Central memory CD8-positive, alpha-beta T cell (primary cell): ENCODE data around the gene ICAM1.

ENCODE experiments used
- ATAC-seq: fragments of 150-1000 bp; cut with Tn5 transposase; replicated peaks from 2 replicates; pipeline ENCODE4 v1.10.0; 2022; ENCODE audit warnings: mild to moderate bottlenecking, moderate FRiP score, moderate number of reproducible peaks; ENCODE audit not compliant: poor library complexity, severe bottlenecking; ENCODE audit errors: extremely low read depth
- DNase-seq, 2 donors: peaks; one replicate each; pipeline ENCODE4 v3.0.0; 2021; ENCODE audit warnings: low spot score in 2 of 2
- H3K27ac Mint-ChIP-seq: one replicate; pipeline ENCODE4 v1.8.0; 2022; ENCODE audit warnings: low read depth, mild to moderate bottlenecking, moderate library complexity, mixed read lengths
- H3K27me3 Mint-ChIP-seq: one replicate; pipeline ENCODE4 v1.8.0; 2022; ENCODE audit warnings: mixed read lengths
- H3K36me3 Mint-ChIP-seq: one replicate; pipeline ENCODE4 v1.8.0; 2022; ENCODE audit warnings: mild to moderate bottlenecking, moderate library complexity, mixed read lengths; ENCODE audit not compliant: insufficient read depth
- H3K4me1 Mint-ChIP-seq: one replicate; pipeline ENCODE4 v1.8.0; 2022; ENCODE audit warnings: mixed read lengths
- H3K4me3 Mint-ChIP-seq: one replicate; pipeline ENCODE4 v1.8.0; 2022; ENCODE audit warnings: mild to moderate bottlenecking, moderate library complexity, mixed read lengths
- H3K9me3 Mint-ChIP-seq: one replicate; pipeline ENCODE4 v1.8.0; 2022; ENCODE audit warnings: mixed read lengths

ICAM1 gene

DNA sequence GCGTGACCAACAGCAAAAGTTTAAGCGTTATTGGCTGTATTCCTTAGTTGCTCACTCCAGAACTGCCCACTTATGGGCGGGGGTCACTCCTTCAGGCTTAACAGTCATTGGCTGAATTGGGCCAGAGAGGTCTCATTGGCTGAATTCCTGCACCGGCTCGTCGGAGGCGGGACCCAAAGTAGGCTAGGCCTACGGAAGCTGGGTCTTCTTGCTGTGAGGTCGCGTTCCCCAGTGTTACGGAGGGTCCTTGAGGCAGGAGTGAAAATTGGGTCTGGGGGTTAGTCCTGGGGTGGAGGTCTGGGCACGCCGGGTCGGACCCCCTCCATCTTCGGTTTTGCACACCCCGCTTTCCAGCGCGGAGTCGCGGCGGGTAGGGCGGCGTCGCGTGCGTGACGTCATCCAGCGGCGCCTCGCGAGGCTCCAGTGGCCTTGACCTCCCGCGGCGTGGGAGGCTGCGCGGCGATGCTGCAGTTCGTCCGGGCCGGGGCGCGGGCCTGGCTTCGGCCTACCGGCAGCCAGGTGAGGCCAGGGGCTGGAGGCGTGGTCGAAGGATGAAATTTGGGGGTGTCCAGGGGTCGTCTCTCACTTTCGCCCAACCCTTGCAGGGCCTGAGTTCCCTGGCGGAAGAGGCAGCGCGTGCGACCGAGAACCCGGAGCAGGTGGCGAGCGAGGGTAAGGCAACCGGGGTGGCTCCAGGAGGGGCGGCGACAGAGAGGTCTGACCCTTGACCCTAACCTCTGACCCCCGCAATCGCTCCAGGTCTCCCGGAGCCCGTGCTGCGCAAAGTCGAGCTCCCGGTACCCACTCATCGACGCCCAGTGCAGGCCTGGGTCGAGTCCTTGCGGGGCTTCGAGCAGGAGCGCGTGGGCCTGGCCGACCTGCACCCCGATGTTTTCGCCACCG lies 18.9 kb upstream of the ICAM1 start, which contains the start of gene MRPL4:
TSS of gene MRPL4 (plus strand) at position 423 of the 903 bp plus-strand sequence. CDS start at position 463, 40 bp downstream.
- ATAC-seq (peak; percentile 98), DNase-seq (peak; percentile 89 to 96)
- Mint-ChIP-seq H3K36me3 (peaks cover 26% of the 10 kb centered on the region), H3K4me1 (peaks cover 7% of the 10 kb centered on the region), H3K9me3 (no peaks in the 10 kb centered on the region), H3K4me3 (peak within 1 kb of the TSS; percentile 97), H3K27me3 (no peaks in the 10 kb centered on the region), H3K27ac (peak within 1 kb of the TSS; percentile 97)

DNA sequence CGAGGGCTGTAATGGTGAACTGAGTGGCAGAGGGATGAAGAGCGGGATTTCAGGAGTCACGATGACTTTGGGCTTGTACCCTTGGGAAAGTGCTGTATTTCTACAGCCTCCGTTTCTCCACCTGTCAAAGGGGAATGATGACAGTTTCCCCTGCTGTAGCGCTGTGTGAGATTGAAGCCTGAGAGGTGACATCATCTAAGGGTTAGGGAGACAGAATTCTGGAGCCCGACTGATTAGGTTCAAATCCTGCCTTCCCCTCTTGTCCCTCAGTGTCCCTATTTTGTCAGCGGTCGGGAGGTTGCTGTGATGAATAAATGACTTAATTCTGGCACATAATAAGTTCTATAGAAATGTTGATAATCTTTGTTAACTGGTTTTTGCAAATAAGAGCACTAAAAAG lies 18.2 kb upstream of the ICAM1 start:
- H3K36me3 Mint-ChIP-seq, result peaks cover 30% of the 10 kb centered on the region
- peak overlapping the region; percentile 97 for H3K4me3 Mint-ChIP-seq
- ATAC-seq (no peak), DNase-seq (no peak)
- no peaks in the 10 kb centered on the region for H3K27me3 Mint-ChIP-seq
- no peaks in the 10 kb centered on the region for H3K9me3 Mint-ChIP-seq
- peak overlapping the region; percentile 97 for H3K27ac Mint-ChIP-seq
- H3K4me1 Mint-ChIP-seq, result peaks cover 13% of the 10 kb centered on the region

DNA sequence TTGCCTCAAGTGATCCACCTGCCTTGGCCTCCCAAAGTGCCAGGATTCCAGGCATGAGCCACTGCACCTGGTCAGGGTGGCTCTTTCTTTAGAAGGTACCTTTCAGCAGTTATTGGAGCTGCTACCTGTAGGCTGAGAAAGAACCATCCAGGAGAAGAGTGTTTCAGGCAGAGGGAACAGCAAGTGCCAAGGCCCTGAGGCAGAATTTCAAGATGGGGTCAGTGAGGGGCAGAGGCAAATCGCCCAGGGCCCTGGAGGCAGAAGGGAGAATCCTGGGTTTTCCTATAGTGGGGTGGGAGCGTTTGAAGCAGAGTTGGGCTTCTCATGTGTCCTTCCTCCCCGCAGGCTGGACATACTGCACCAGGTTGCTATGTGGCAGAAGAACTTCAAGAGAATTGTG lies 16.7 kb upstream of the ICAM1 start:
- ATAC-seq, result no peak
- Mint-ChIP-seq H3K4me3 (no peak overlapping the region), H3K9me3 (no peaks in the 10 kb centered on the region), H3K27ac (no peak overlapping the region), H3K4me1 (peaks cover 13% of the 10 kb centered on the region), H3K36me3 (peaks cover 35% of the 10 kb centered on the region), H3K27me3 (no peaks in the 10 kb centered on the region)
- DNase-seq, result no peak

DNA sequence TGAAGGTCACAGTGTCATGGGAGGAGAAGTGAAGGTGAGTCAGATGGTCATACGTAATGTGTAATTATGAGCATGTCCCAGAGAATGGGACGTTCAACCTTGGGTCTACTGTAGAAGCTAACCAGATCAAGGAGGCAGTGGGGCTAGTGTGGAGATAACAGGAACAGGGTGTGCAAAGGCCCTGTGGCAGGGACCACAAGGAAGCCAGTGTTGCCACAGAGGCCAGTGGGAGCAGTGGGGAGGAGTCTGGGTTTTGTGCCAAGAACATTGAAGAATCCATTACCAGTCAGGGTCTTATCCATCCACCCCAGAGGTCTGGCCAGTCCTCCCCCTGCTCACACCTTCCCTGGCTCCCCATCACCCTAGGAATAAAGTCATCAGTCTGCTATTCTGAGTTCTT lies 15.6 kb upstream of the ICAM1 start:
- H3K4me3 Mint-ChIP-seq, result no peak overlapping the region
- no peak overlapping the region for H3K27ac Mint-ChIP-seq
- ATAC-seq, result no peak

DNA sequence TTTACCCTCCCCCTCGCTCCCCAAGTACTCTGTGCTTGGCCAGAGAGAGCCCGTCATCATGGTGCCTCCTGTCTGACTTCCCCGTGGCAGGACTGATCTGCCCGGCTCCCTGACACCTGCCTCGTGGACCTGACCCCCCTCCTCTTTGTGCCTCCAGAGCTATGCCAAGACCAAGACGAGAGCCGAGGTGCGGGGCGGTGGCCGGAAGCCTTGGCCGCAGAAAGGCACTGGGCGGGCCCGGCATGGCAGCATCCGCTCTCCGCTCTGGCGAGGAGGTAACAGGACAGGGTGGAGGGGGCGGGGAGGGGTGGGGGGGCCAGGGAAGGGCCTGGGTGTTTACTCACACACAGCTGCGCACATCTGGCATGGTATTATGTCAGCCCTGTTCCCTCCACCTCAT lies 14.4 kb upstream of the ICAM1 start:
- Mint-ChIP-seq H3K27ac (no peak overlapping the region), H3K4me1 (peaks cover 12% of the 10 kb centered on the region), H3K9me3 (no peaks in the 10 kb centered on the region), H3K4me3 (no peak overlapping the region), H3K36me3 (peaks cover 32% of the 10 kb centered on the region), H3K27me3 (no peaks in the 10 kb centered on the region)
- DNase-seq, result no peak
- ATAC-seq, result no peak

More for the DNA sequence above, 15.6 kb upstream of the ICAM1 start:
- no peak for DNase-seq
- Mint-ChIP-seq H3K36me3 (peaks cover 33% of the 10 kb centered on the region), H3K9me3 (no peaks in the 10 kb centered on the region), H3K27me3 (no peaks in the 10 kb centered on the region), H3K4me1 (peaks cover 13% of the 10 kb centered on the region)

DNA sequence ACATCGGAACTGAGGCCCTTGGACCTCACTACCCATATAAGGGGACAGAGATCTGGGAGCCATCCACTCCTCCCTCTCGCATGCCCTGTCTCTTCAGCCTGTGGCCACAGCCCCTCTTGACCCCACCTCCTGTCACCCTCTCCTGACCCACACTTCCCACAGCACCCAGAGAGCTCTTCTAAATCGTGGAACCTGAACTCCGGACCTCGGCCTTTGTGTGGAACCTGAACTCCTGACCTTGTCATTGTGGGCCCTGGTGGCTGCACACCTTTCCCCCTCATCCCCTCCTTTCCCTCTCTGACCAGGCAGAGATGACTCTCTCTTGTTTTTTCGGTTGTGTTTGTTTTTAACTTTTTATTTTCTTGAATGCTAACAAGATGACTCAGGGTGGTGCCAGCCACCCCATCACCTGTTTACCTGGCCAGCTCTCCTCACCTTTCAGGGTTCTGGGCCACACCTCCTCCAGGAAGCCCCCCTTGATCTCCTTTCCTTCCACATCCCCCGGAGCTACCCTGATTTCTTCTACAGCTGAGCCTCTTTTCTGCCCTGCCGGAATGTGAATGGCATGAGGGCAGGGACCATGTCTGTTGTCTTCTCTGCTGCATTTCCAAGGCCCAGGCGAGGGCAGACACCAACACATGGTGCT lies 13.8 kb upstream of the ICAM1 start:
- Mint-ChIP-seq H3K4me1 (peaks cover 7% of the 10 kb centered on the region), H3K27me3 (no peaks in the 10 kb centered on the region), H3K36me3 (peaks cover 26% of the 10 kb centered on the region), H3K4me3 (no peak overlapping the region), H3K27ac (no peak overlapping the region), H3K9me3 (no peaks in the 10 kb centered on the region)
- ATAC-seq, result no peak
- DNase-seq, result no peak

DNA sequence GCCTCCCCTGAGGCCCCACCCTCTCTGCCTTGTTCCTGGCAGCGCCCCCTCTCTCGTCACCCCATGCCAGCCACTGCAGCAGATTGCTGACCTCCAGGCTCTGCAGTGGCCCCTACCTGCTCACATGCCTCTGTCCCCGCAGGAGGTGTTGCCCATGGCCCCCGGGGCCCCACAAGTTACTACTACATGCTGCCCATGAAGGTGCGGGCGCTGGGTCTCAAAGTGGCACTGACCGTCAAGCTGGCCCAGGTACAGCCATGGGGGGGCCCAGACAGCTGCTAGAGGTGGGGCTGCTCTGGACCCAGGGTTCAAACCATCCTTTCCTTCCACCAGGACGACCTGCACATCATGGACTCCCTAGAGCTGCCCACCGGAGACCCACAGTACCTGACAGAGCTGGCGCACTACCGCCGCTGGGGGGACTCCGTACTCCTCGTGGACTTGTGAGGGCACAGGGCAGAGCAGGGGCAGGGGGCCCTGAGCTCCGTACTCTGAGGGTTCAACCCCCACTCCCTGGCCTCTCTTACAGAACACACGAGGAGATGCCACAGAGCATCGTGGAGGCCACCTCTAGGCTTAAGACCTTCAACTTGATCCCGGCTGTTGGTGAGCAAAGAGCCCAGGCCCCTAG lies 12.7 kb upstream of the ICAM1 start:
- Mint-ChIP-seq H3K4me1 (peaks cover 7% of the 10 kb centered on the region), H3K36me3 (peaks cover 18% of the 10 kb centered on the region)

DNA sequence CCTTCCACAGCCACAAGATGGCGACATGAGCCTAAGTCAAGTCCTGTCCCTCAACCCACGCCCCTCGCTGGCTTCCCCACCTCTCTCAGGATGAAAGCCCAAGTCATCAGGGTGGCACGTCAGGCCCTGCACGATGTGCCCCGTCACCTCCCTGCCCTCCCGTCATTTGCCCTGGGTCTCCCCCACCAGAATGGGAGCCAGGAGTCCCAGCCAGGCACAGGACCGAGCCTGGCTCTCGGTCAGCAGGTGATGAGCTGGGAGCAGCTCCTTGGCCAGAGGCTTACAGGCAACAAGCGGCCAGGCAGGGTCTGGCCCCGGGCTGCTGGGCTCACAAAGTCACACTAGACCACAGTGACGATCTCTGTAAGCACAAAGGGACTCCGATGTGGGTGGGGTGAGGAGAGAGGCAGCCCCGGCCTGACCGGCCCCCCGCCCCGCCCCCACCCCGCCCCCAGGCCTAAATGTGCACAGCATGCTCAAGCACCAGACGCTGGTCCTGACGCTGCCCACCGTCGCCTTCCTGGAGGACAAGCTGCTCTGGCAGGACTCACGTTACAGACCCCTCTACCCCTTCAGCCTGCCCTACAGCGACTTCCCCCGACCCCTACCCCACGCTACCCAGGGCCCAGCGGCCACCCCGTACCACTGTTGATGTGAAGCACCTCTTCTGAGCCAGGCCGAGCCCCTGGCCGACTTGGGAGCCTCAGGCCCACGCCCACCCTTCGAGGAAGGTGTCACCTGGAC lies 11.6 kb upstream of the ICAM1 start:
- Mint-ChIP-seq H3K4me3 (no peak overlapping the region), H3K9me3 (no peaks in the 10 kb centered on the region), H3K36me3 (peaks cover 12% of the 10 kb centered on the region), H3K27ac (no peak overlapping the region), H3K4me1 (peaks cover 7% of the 10 kb centered on the region), H3K27me3 (no peaks in the 10 kb centered on the region)
- ATAC-seq (peak; percentile 79), DNase-seq (peak; percentile 76 to 77)

More for the DNA sequence above, 12.7 kb upstream of the ICAM1 start:
- H3K4me3 Mint-ChIP-seq, result no peak overlapping the region
- DNase-seq (no peak), ATAC-seq (no peak)
- H3K27me3 Mint-ChIP-seq, result no peaks in the 10 kb centered on the region
- H3K9me3 Mint-ChIP-seq, result no peaks in the 10 kb centered on the region
- no peak overlapping the region for H3K27ac Mint-ChIP-seq

DNA sequence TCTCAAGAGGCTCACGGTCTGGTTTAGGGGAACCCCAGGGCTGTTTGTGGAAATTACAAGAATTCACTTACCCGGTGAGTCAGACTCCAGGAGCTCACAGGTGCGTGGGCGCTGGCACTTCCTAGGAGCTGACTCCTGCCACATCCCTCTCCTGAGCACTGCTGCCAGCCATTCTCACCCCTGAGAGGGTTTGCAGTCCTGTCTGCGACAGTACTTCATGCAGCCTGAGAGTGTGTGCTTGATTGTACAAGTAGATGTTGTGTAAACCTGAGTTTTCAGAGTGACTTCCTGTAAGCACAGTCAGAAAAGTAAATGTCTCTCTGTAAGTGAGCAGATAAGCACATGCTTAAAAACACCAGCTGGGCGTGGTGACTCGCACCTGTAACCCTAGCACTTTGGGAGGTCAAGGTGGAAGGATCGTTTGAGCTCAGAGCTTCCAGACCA lies 10.8 kb upstream of the ICAM1 start:
- no peak overlapping the region for H3K4me3 Mint-ChIP-seq
- no peaks in the 10 kb centered on the region for H3K27me3 Mint-ChIP-seq
- peaks cover 12% of the 10 kb centered on the region for H3K36me3 Mint-ChIP-seq
- H3K4me1 Mint-ChIP-seq, result peaks cover 7% of the 10 kb centered on the region
- ATAC-seq (peak; percentile 7), DNase-seq (no peak)
- H3K27ac Mint-ChIP-seq, result no peak overlapping the region
- H3K9me3 Mint-ChIP-seq, result no peaks in the 10 kb centered on the region

DNA sequence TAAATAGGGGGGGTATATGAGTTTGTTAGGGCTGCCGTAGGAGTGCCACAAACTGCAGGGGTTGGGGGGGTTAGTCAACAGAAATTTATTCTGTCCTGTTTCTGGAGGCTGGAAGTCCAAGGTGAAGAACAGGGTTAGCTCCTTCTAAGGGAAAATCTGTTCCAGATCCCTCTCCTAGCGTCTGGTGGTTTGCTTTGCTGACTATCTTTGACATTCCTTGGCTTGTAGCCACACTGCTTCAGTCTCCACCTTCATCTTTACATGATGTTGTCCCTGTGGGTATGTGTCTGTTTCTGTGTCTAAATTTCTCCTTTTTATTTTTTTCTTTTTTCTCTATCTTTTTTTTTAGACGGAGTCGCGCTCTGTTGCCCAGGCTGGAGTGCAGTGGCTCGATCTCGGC lies 8.1 kb upstream of the ICAM1 start:
- H3K36me3 Mint-ChIP-seq, result peaks cover 4% of the 10 kb centered on the region
- no peak overlapping the region for H3K27ac Mint-ChIP-seq
- no peak overlapping the region for H3K4me3 Mint-ChIP-seq
- ATAC-seq (no peak), DNase-seq (no peak)
- no peaks in the 10 kb centered on the region for H3K4me1 Mint-ChIP-seq
- no peaks in the 10 kb centered on the region for H3K27me3 Mint-ChIP-seq
- no peaks in the 10 kb centered on the region for H3K9me3 Mint-ChIP-seq

DNA sequence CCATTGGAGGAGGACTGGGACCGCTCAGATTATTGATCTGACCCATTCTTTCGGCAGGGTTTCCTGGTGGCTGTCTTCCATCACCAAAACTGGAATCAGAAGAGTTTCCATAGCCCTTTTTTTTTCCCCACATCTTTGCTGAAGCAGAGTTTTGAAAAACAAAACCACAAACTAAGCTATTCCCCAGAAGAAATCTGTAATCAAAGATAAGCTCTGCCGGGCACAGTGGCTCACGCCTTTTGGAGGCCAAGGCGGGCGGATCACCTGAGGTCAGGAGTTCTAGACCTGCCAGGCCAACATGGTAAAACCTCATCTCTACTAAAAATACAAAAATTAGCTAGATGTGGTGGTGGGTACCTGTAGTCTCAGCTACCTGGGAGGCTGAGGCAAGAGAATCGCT lies 4.2 kb upstream of the ICAM1 start:
- Mint-ChIP-seq H3K4me3 (no peak overlapping the region), H3K36me3 (peaks cover 13% of the 10 kb centered on the region), H3K27me3 (no peaks in the 10 kb centered on the region), H3K4me1 (peaks cover 24% of the 10 kb centered on the region), H3K27ac (no peak overlapping the region), H3K9me3 (no peaks in the 10 kb centered on the region)
- DNase-seq (no peak), ATAC-seq (no peak)

DNA sequence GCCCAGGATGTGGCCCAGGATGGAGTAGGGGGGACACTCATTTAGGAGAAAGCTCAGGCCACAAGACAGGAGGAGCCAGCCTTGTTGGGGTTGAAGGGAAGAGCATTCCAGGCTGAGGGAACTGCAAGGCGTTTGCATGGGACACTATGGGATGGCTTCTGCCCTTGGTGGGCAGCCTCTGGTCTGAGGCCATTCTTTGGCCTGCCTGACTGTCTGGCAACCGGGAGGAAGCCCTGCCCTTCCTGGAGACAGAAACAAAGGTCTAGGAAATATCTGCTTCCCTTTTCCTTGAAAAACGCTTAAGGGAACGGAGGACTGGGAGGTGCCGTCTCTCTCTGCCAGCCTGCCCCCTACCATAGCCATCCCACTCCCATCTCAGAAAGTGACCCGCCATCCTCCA lies 2.8 kb upstream of the ICAM1 start:
- Mint-ChIP-seq H3K36me3 (peaks cover 13% of the 10 kb centered on the region), H3K27ac (no peak overlapping the region), H3K9me3 (no peaks in the 10 kb centered on the region), H3K27me3 (no peaks in the 10 kb centered on the region), H3K4me1 (peaks cover 32% of the 10 kb centered on the region), H3K4me3 (no peak overlapping the region)
- DNase-seq (no peak), ATAC-seq (no peak)
